MM.1S (cell line): ENCODE data around the gene FAM187B.

Experiments
- DNase-seq: peaks from one replicate; pipeline ENCODE4 v3.0.0-alpha.2; 2015
- H2AFZ ChIP-seq: fragments of 300-600 bp; sonication (generic); 2 replicates; pipeline ENCODE4 v1.6.0; 2016; ENCODE audit warnings: antibody characterized with exemption, low read length
- H3F3A ChIP-seq: fragments of 300-600 bp; sonication (generic); 2 replicates; pipeline ENCODE4 v1.6.1; 2016; ENCODE audit warnings: mild to moderate bottlenecking, antibody characterized with exemption, low read length, moderate library complexity, mixed read lengths; ENCODE audit not compliant: insufficient read depth
- H3K27ac ChIP-seq: fragments of 300-600 bp; sonication (generic); 2 replicates; pipeline ENCODE4 v1.5.1; 2016; ENCODE audit warnings: mild to moderate bottlenecking, low read length
- H3K27me3 ChIP-seq: fragments of 300-600 bp; sonication (generic); replicated peaks from 2 replicates; pipeline ENCODE4 v1.6.0; 2016; ENCODE audit warnings: low read length; ENCODE audit not compliant: insufficient read depth
- H3K36me3 ChIP-seq: fragments of 300-600 bp; sonication (generic); replicated peaks from 2 replicates; pipeline ENCODE4 v1.6.1; 2016; ENCODE audit warnings: mild to moderate bottlenecking, low read length, mixed read lengths; ENCODE audit not compliant: insufficient read depth
- H3K4me1 ChIP-seq: fragments of 300-600 bp; sonication (generic); 2 replicates; pipeline ENCODE4 v1.6.1; 2016; ENCODE audit warnings: low read length, mixed read lengths
- H3K4me2 ChIP-seq: fragments of 300-600 bp; sonication (generic); 2 replicates; pipeline ENCODE4 v1.6.0; 2016; ENCODE audit warnings: low read depth, low read length
- H3K4me3 ChIP-seq: fragments of 300-600 bp; sonication (generic); 2 replicates; pipeline ENCODE4 v1.5.1; 2016; ENCODE audit warnings: low read length, mixed read lengths
- H3K79me2 ChIP-seq: fragments of 300-600 bp; sonication (generic); 2 replicates; pipeline ENCODE4 v1.6.1; 2016; ENCODE audit warnings: mixed run types, low read length, mixed read lengths
- H3K9ac ChIP-seq: fragments of 300-600 bp; sonication (generic); 2 replicates; pipeline ENCODE4 v1.6.1; 2016; ENCODE audit warnings: low read length, mixed read lengths
- H3K9me2 ChIP-seq: fragments of 300-600 bp; sonication (generic); replicated peaks from 2 replicates; pipeline ENCODE4 v1.6.1; 2016; ENCODE audit warnings: mild to moderate bottlenecking, low read length, mixed read lengths; ENCODE audit not compliant: insufficient read depth
- H3K9me3 ChIP-seq: fragments of 300-600 bp; sonication (generic); replicated peaks from 2 replicates; pipeline ENCODE4 v1.6.1; 2016; ENCODE audit warnings: mild to moderate bottlenecking, low read length, mixed read lengths; ENCODE audit not compliant: insufficient read depth
- H4K20me1 ChIP-seq: fragments of 300-600 bp; sonication (generic); 2 replicates; pipeline ENCODE4 v1.6.1; 2016; ENCODE audit warnings: mild to moderate bottlenecking, low read length, moderate library complexity, mixed read lengths; ENCODE audit not compliant: insufficient read depth
- EZH2 ChIP-seq: fragments of 300-600 bp; sonication (generic); optimal IDR thresholded peaks from 2 replicates; pipeline ENCODE3; 2017; ENCODE audit warnings: low read depth, mild to moderate bottlenecking, antibody characterized with exemption, low read length, mixed read lengths
- EZH2phosphoT487 ChIP-seq: fragments of 300-600 bp; sonication (generic); IDR thresholded peaks from 2 replicates; pipeline ENCODE4 v1.6.1; 2018; ENCODE audit warnings: antibody characterized with exemption, low read length
- TF ChIP-seq, protein P1 (sequence below): fragments of 300-600 bp; sonication (generic); IDR thresholded peaks from 2 replicates; pipeline ENCODE4 v1.5.1; 2016; ENCODE audit warnings: antibody characterized with exemption, low read length, mixed read lengths

Gene FAM187B

DNA sequence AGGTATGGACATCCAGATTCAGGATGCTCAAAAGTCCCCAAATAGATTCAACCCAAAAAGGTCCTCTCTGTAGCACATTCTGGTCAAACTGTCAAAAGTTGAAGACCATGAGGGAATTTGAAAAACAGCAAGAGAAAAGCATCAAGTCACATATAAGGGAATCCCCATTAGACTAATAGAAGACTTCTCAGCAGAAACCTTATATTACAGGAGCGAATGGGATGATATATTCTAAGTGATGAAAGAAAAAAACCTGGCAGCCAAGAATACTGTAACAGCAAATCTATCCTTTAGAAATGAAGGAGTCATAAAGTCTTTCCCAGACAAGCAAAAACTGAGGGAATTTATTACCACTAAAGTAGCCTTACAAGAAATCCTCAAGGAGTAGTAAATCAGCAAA is 44.3 kb downstream of the FAM187B start:
- no peaks in the 10 kb centered on the region for H4K20me1 ChIP-seq
- no peak overlapping the region for H3K9ac ChIP-seq
- H2AFZ ChIP-seq, result no peak overlapping the region
- no peak overlapping the region for H3K27ac ChIP-seq
- H3K27me3 ChIP-seq, result no peaks in the 10 kb centered on the region
- TF ChIP-seq EZH2 (no peak), EZH2phosphoT487 (no peak)
- TF ChIP-seq, protein P1, sequence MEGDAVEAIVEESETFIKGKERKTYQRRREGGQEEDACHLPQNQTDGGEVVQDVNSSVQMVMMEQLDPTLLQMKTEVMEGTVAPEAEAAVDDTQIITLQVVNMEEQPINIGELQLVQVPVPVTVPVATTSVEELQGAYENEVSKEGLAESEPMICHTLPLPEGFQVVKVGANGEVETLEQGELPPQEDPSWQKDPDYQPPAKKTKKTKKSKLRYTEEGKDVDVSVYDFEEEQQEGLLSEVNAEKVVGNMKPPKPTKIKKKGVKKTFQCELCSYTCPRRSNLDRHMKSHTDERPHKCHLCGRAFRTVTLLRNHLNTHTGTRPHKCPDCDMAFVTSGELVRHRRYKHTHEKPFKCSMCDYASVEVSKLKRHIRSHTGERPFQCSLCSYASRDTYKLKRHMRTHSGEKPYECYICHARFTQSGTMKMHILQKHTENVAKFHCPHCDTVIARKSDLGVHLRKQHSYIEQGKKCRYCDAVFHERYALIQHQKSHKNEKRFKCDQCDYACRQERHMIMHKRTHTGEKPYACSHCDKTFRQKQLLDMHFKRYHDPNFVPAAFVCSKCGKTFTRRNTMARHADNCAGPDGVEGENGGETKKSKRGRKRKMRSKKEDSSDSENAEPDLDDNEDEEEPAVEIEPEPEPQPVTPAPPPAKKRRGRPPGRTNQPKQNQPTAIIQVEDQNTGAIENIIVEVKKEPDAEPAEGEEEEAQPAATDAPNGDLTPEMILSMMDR, result no peak
- no peaks in the 10 kb centered on the region for H3K4me1 ChIP-seq
- no peak overlapping the region for H3K4me2 ChIP-seq
- no peaks in the 10 kb centered on the region for H3K79me2 ChIP-seq
- no peaks in the 10 kb centered on the region for H3K36me3 ChIP-seq
- DNase-seq, result no peak
- H3F3A ChIP-seq, result no peaks in the 10 kb centered on the region
- H3K4me3 ChIP-seq, result no peak overlapping the region
- H3K9me3 ChIP-seq, result no peaks in the 10 kb centered on the region
- no peaks in the 10 kb centered on the region for H3K9me2 ChIP-seq

- Histone ChIP-seq H4K20me1 (no peaks in the 10 kb centered on the region), H3K4me1 (no peaks in the 10 kb centered on the region), H3K27me3 (no peaks in the 10 kb centered on the region), H2AFZ (no peak overlapping the region), H3K4me2 (no peak overlapping the region), H3K9me3 (no peaks in the 10 kb centered on the region), H3K9ac (no peak overlapping the region), H3K27ac (no peak overlapping the region), H3K79me2 (no peaks in the 10 kb centered on the region), H3K36me3 (no peaks in the 10 kb centered on the region), H3F3A (no peaks in the 10 kb centered on the region), H3K9me2 (no peaks in the 10 kb centered on the region), H3K4me3 (no peak overlapping the region)
- TF ChIP-seq EZH2phosphoT487 (no peak), EZH2 (no peak)
- TF ChIP-seq, protein P1, result no peak
- no peak for DNase-seq
Observed at GRCh38 chr19:35181387-35181786, 47.2 kb downstream of the FAM187B start.

- Histone ChIP-seq H3K9me2 (no peaks in the 10 kb centered on the region), H2AFZ (no peak overlapping the region), H3K27ac (no peak overlapping the region), H3K4me3 (no peak overlapping the region), H3K36me3 (no peaks in the 10 kb centered on the region), H3K9ac (no peak overlapping the region), H3K9me3 (no peaks in the 10 kb centered on the region), H3K27me3 (no peaks in the 10 kb centered on the region), H4K20me1 (no peaks in the 10 kb centered on the region), H3K79me2 (no peaks in the 10 kb centered on the region), H3K4me1 (no peaks in the 10 kb centered on the region), H3K4me2 (no peak overlapping the region), H3F3A (no peaks in the 10 kb centered on the region)
- no peak for DNase-seq
- TF ChIP-seq EZH2phosphoT487, result no peak
- TF ChIP-seq, protein P1, result no peak
- TF ChIP-seq EZH2, result no peak
Observed at GRCh38 chr19:35179830-35180229, 48.7 kb downstream of the FAM187B start.

- TF ChIP-seq EZH2, result no peak
- TF ChIP-seq, protein P1, result no peak
- TF ChIP-seq EZH2phosphoT487, result no peak
- Histone ChIP-seq H3K4me1 (no peaks in the 10 kb centered on the region), H3K9me3 (no peaks in the 10 kb centered on the region)
Observed at GRCh38 chr19:35178701-35179100, 49.8 kb downstream of the FAM187B start.

More at GRCh38 chr19:35178701-35179100, 49.8 kb downstream of the FAM187B start:
- Histone ChIP-seq H3K79me2 (no peaks in the 10 kb centered on the region), H4K20me1 (no peaks in the 10 kb centered on the region), H3K27ac (no peak overlapping the region), H3K9me2 (no peaks in the 10 kb centered on the region), H3K36me3 (no peaks in the 10 kb centered on the region), H3K4me2 (no peak overlapping the region), H3K27me3 (no peaks in the 10 kb centered on the region), H3K4me3 (no peak overlapping the region), H2AFZ (no peak overlapping the region), H3F3A (no peaks in the 10 kb centered on the region), H3K9ac (no peak overlapping the region)
- no peak for DNase-seq
